NCI-H1092 (cell line): ENCODE results near the gene EPB41L2.
"Not testable (repeated sequence)": the region's sequence is repeated elsewhere in the genome, so short reads cannot be mapped to it uniquely, and the experiment has no call there.

ENCODE experiments used
- DNase-seq: peaks from one replicate; lab custom pipeline; 2025; lab: John Stamatoyannopoulos, UW

Gene EPB41L2

DNA sequence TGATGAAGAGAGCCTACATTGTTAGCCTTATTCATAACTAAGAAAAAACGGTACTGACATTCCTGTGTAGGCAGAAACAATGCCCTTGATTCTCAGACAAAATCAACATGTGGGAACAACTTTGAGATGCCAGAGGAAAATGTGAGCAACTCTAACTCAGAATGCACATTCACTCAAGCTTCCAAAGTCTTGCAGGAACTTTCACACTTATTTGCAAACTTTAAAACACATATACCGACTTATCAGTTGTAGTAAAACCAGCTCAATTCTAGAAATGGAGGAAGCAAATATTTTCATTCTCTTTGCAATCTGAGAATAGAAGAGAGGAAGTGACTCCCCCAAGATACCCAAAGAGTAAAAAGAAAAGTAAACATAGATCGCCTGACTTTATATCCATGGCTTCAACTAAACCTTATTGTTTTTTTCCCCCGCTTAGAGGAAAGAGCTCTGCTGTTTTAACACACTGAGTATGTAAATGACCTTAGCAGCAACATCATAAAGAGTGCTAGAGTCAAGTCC, 117.6 kb downstream of the EPB41L2 start:
- DNase-seq = no peak

DNA sequence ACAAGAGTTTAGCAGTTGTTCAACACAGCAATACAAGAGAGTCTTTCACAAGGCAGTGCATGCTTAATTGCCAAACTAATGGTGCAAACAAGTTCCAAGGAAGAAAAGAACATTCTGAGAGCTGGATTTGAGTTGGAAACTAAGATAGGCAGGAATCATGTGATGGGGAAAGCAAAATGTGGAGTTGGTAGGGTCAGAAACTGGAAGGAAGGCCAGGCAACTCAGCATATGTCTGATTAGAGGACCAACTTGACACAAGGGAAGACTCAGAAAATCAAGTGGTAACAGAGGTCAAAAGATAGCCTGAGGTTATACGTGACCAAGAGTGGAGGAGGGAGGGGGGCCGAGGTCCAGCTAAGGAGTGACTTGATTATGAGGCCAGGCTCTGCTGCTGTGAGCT, 118.6 kb downstream of the EPB41L2 start:
- no peak for DNase-seq

DNA sequence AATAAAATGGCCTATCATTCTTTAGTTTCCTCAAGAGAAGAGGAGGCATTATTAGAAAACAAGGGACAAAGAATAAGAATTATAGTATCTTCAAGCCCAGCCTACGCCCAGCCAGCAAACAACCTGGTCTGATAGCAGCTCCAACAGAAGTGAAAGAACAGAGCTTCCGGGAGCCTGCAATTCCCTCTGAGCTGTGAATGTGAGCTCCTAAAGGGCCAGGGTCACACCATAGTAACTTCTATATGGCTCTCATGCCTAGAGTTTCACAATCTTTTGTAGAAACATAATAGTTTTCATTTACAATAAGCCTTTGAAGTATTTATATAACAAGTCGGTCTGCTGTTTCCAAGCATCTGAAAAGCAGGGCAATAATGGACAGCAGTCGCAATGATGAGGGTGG, 119.3 kb downstream of the EPB41L2 start:
- no peak for DNase-seq

DNA sequence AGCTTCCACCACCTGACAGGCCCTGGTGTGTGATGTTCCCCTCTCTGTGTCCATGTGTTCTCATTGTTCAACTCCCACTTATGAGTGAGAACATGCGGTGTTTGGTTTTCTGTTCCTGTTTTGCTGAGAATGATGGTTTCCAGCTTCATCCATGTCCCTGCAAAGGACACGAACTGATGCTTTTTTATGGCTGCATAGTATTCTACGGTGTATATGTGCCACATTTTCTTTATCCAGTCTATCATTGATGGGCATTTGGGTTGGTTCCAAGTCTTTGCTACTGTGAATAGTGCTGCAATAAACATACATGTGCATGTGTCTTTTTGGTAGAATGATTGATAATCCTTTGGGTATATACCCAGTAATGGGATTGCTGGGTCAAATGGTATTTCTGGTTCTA, 120.3 kb downstream of the EPB41L2 start:
- not testable (repeated sequence) for DNase-seq

DNA sequence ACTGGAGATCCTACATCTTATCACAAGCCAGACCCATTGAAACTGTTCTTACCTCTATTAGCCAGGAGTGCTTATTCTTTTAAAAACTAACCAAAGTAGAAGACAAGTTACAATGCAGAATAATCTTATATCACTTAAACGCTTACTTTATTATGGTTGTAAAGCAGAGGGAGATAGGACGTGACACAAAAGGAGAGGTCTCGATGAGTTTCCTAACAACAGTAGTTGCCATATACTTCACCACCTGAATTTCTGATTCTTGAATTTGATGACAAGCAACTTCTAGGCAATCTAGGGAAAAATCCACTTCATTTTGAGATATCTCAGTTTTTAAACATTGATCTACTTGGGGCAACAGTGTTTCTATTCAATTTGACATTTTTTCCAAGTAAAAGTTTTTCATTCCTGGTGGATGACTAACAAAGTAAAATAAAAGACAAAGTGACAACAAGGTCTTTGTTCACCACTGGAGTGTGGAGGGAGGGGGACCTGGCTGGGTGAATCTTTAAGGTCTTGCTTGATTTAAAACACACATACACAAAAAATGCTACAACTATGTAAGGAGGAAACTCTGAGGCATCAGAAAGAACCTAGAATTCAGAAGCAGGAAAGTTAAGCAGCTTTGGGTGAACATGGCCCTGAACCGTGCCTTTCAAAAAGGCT, 125.0 kb downstream of the EPB41L2 start:
- no peak for DNase-seq

DNA sequence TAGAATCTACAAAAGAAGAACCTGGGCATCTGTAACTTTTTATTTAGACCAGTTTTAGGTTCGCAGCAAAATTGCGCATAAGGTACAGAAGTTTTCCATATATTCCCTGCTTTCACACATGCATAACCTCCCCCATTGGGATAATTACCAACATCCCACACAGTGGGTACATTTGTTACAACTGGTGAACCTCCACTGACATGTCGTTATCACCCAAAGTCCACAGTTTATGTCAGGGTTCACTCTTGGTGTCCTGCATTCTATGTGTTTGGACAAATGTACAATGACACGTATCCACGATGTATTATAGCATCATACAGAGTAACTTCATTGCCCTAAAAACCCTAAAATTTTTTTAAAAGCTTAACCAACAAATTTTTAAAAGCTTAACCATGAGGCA, 126.1 kb downstream of the EPB41L2 start:
- no peak for DNase-seq

DNA sequence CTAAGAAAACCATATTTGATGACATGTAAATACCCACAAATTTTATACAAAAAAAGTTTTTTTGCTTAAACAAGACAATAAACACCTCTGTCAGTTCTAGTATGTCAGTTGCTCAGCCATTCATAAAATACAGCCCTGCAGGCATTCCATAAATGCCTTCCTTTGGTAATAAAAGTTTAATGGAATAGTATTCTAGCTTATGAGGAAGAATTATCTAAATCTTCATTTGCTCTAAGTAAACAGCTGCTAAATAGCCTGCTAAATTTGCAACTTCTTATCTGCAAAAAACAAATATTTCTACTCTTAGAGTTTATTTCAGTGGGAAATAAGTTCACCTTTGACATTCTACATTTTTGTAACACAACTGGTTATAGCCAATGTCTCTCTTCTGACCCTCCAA, 127.1 kb downstream of the EPB41L2 start:
- DNase-seq = no peak

DNA sequence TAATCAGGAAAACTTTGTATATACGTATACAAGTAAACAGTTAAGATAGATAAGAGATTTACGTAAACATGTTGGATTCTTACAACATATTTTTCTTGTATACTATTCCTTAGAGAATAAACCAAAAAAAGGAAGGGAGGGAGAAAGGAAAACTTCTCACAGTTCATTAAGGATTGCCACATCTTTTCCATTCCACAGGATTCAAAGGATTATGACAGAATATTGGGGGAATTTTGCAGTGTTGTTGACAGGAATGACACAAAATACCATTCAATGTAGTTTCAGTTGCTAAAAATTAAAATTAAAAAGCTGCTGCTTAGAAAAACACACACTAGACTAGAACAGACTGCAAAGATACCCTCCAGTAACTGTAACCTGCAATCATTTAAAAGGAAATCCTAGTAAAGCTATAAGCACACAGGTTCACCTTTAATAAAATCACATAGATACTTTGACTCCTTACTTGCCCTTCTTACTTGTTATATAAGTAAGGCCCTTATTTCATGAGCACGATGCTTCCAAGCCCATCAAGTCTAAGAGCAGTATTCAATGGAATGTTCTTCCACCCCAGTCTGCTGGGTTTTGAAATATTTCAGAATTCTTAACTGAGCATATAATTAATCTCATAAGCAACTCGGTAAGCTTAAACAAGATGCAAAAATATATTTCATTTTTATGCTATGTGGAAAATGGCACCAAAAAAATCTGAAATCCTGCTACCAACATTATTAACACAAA, 128.0 kb downstream of the EPB41L2 start:
- no peak for DNase-seq

DNA sequence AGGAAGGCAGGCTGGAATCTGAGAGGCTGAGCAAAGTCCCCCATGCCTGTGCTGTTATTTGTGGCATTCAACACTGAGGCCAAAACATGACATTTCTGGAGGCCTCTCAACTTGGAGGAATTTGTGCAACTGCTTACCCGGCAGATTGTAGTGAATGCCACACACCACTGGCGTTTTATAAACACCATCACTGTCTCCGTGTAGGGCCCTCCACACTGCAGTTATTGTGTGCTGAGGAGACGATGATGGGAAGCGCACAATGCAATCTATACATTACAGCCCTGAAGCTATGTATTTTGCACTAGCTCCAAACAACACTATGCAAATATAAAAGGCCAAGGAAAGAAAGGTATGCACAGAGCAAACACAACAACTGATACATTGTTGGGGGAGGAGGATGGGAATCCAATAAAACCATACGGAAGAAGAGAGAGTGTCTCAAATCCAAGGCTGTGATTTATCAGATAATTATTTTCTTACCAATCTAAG, 129.3 kb downstream of the EPB41L2 start:
- no peak for DNase-seq

DNA sequence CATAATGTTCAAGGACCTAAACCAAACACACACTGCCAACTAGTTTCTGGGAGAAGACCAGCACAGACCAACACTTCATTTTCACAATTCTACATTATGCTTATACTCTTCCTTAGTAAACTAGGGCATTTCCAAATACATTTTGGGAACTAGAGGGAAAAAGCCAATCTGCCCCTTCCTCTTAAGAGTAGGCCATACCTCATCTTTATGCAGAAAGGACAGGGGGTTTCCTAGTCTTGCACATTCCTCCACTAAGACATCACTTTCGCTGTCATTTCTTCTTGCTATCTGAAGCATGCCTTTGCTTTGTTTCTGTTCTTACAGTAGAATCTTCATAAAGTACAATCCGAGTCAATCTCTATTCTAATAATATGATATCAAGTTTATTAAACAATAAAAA, 130.1 kb downstream of the EPB41L2 start:
- DNase-seq = no peak

DNA sequence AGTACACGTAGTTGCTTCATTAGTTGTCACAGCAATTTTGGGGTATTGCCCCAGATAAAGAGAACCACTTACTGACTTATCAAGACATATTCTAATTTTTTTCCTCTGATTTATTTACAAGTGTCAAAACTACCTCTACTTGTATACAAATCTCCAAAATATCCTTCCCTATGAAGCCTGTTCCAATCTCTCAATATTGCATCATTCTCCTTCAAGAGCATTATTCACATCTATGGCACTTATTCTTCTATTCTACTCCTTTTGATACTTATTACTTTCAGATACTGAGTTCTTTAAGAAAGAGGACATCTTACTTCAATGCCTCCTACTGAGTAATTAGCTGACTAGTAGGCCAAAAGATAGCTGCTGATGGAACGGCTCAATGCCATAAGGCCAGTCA, 130.6 kb downstream of the EPB41L2 start:
- DNase-seq = no peak

DNA sequence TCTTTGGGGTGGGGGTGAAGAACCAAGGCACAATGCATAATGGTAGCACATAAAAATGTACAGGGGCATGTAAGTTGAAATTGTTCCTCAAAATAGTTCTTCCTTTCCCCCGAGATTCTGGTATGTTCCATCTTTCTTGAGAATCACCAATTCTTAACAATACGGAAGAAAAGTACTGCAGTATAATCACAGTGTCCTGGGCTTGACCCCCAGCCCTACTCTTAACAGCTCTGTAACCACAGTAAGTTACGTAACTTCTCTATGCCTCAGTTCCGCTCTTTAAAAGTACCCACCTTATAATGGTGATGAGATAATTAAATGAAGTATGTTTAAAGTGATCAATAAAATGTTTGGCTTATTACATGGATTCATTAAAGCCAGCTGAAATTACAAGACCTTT, 131.4 kb downstream of the EPB41L2 start:
- DNase-seq = no peak

DNA sequence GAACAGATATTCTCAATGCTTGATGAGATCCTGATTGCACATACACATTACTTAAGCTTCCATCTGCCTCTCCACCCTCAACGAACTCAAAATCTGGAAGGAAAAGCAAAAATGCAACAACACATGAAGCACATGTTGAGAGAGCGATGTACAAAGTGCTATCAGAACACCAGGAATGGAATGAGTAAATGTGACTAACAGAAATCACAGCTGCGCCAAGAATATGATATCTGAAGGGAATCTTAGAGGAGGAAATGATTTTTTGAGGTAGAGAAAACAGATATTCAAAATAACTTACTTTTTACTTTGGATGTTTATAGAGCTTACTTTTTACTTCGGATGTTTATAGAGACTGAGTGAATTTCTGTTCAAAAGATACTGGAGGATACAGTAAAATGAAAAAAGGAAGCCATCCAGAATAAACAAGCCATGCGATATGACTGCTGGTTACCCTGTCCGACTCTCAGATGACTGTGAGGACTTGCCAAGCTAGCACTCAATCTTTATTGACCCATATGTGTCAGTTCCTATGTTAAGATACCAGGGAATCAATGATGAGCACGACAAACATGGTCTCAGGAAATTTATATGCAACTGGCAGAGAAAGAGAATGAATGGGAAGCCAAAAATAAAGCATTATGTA, 133.9 kb downstream of the EPB41L2 start:
- no peak for DNase-seq

DNA sequence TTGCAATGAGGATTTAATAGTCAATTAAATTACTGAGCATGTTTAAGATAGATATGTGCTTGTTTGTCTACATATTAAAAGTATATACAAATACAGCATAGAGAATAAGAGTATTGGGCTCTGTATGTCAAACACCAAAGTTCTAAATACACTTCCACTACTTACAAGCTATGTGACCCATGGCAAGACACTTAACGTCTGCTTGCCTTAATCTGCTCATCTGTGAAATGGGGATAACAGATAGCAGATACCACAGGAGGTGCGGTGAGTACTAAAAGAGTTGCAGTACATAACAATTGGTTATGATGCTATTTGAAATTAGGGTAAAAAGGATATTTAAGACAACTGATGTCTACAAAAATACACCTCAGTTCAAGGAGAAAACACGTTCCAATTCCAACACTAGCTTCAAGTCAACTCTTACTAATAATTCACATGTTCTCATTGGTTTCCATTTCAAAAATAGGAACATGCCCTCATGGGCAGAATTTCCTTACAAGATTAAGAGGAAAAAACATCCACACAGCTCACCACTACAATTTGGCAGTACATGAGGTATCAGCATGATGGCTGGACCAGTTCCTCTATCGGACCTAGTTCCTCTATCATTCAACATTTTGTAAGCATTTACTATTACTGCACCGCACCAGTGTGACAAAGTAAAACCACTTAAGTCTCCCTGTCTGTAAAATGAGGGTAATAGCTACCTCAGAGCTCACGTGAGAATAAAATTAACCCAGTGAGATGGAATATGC, 134.7 kb downstream of the EPB41L2 start:
- DNase-seq = no peak

DNA sequence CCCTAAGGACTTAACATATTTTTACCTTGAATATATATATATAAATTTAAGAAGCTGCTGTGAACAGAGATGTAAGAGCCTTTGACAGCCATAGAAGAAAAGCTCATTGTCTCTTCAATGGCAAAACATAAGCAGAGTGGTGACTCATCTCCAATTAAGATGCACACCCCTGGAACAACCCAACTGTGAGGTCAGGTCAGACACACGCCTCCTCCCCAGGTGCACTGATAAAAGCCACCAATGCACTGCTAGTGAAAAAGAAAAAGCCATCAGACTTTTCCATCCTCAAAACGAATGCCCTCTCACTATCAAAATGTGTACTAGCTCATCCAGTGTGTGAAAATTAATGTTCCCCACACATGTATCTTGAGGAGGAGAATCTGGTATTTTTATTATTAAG, 135.7 kb downstream of the EPB41L2 start:
- DNase-seq = no peak

DNA sequence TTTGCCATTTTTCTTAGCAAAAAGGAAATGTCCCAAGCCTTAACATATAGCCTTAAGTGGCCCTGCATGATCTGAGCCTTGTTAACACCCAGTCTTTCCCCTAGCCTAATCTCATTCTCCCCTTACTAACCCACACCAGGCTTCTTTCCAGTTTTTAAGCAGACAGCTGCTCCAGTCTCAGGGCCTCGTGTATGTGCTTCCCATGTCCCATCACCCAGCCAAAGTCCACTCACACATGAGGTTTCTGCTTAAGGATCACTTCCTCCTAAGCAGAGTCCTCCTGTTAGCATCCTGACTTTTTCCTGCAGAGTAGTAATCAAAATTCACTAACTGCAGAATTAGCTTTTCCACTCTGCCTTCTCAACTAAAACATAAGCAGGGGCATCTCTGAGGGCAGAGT, 139.7 kb downstream of the EPB41L2 start:
- DNase-seq = no peak

DNA sequence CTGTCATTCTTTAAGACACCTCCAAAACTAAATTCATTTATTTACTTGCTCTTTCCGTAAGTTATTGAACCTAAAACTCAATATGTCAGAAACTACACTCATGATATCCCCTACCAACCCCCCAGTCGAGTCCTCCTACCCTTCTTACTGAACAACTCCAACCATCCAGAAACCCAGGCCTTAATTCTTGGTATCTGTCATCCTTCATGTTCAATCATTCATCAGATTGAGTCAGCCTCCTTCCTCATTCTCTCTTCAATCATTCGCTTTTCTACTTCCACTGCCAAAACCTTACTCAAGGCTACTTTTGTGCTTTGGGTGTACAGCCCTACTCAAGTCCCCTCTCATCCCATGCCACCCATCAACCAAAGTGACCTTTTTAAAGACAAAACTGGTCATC, 140.1 kb downstream of the EPB41L2 start:
- DNase-seq = no peak

DNA sequence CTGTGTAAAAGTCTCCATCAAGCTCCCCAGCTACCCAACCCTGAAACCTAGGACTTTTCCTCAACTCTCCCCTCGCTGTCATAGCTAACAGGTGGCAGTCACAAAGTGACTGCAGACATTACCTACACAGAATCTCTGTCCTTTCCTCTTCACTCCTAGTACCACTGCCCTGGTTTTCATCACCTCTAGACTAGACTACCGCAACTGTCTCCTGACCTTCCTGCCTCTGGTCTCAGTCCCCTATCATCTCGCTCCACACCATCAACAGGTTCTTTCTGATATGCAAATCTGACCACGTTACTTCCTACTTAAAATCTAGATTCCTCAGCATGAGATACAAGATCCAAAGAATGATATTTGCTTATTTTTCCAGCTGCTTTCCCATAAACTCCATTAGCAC, 142.1 kb downstream of the EPB41L2 start:
- DNase-seq = no peak

DNA sequence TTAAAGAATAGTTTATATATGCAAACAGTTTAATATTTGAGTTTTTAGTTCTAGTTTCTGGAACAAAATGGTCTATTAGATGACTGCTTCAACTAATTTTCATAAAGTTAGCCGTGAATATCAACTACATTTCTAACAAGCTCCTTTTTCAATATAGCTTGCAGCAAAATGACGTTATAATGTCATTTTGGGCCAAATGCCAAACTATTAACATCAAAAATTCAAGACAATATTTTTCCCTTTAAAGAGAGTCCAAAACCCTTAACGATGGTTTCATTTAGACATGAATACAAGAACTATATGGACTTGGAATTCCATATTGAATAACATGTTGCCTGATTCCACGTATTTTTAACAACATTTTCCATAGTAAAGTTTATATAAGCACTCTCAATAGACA, 144.9 kb downstream of the EPB41L2 start:
- no peak for DNase-seq

DNA sequence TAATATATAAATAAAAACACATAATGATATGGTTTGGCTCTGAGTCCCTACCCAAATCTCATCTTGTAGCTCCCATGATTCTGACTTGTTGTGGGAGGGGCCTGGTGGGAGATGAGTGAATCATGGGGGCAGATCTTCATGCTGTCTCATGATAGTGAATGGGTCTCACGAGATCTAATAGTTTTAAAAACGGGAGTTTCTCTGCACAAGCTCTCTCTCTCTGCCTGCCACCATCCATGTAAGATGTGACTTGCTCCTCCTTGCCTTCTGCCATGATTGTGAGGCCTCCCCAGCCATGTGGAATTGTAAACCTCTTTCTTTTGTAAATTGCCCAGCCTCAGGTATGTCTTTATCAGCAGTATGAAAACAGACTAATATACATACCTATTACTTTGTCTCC, 147.4 kb downstream of the EPB41L2 start:
- not testable (repeated sequence) for DNase-seq

DNA sequence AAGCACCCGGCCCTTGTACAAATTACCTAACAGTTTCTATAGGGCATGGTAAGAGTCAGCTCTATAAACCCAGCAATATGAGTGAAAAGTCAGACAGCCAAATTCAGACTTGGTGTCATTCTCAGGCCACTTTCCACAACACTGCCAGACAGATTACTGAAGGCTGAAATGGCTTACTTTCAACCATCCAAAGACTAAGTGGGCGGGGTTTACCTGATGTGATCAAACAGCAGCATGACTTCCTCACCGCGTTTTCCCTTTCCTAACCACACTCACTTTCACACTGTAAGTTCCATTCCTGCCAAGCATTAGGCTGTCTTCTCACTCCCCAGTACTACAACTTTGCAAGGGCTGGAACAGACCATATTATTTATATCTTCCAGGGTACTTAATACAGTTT, 149.9 kb downstream of the EPB41L2 start:
- DNase-seq = no peak

DNA sequence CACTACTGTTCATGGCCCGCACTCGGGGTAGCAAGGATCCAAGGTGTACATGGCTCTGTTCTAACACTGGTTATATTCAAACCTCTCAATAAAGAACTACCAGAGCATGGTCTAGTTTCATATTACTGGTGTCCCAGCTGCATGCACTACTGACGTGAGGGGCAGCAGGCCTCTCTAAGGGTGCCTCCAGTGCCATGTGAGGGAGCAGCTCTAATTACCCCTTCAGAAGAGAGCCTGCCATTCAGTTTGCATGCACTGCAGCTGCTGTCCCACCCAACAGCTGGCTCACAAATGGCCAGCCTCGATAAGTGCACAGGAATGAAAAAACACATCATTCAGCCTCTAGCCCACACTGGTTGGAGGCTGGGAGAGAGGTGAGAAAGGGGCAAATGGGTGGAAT, 150.6 kb downstream of the EPB41L2 start:
- no peak for DNase-seq
